ENCODE results near the gene ZNF622. TPM values are rescaled to one million over a fixed set of nuclear protein-coding genes. Genes with fewer than 3 reads are reported as not detected.

The ZNF622 gene
- total RNA-seq, 1 donor = 44.0 TPM

- no peak for TF ChIP-seq CTCF (IDR thresholded peaks at IDR 0.05; ENCODE audit: insufficient read depth, low read depth, low read length)
- H3K4me3 ChIP-seq (ENCODE audit: low read depth, low read length) = peak overlapping the region; percentile 95
- no peak for DNase-seq (ENCODE audit: low read depth)
These were observed 696 bp downstream of the ZNF622 start for GRCh38 chr5:16464664-16465543.

GRCh38 chr5:16464231-16464630 lies 1.4 kb downstream of the ZNF622 start:
- DNase-seq (ENCODE audit: low read depth) = no peak
- H3K4me3 ChIP-seq (ENCODE audit: low read depth, low read length) = peak overlapping the region; percentile 95
- no peak for TF ChIP-seq CTCF (IDR thresholded peaks at IDR 0.05; ENCODE audit: insufficient read depth, low read depth, low read length)

GRCh38 chr5:16461782-16462181 lies 3.8 kb downstream of the ZNF622 start:
- TF ChIP-seq CTCF (IDR thresholded peaks at IDR 0.05; ENCODE audit: insufficient read depth, low read depth, low read length) = no peak
- H3K4me3 ChIP-seq (ENCODE audit: low read depth, low read length) = no peak overlapping the region
- peak; percentile 95 for DNase-seq (ENCODE audit: low read depth)

GRCh38 chr5:16461026-16461425 lies 4.6 kb downstream of the ZNF622 start:
- TF ChIP-seq CTCF (IDR thresholded peaks at IDR 0.05; ENCODE audit: insufficient read depth, low read depth, low read length) = no peak
- peak; percentile 60 for DNase-seq (ENCODE audit: low read depth)
- peak overlapping the region; percentile 0 for H3K4me3 ChIP-seq (ENCODE audit: low read depth, low read length)

- H3K4me3 ChIP-seq (ENCODE audit: low read depth, low read length) = no peak overlapping the region
- DNase-seq (ENCODE audit: low read depth) = no peak
- TF ChIP-seq CTCF (IDR thresholded peaks at IDR 0.05; ENCODE audit: insufficient read depth, low read depth, low read length) = no peak
These were observed 6.1 kb downstream of the ZNF622 start for GRCh38 chr5:16459451-16459850.

GRCh38 chr5:16457853-16458252 lies 7.7 kb downstream of the ZNF622 start:
- TF ChIP-seq CTCF (IDR thresholded peaks at IDR 0.05; ENCODE audit: insufficient read depth, low read depth, low read length) = no peak
- no peak for DNase-seq (ENCODE audit: low read depth)
- no peak overlapping the region for H3K4me3 ChIP-seq (ENCODE audit: low read depth, low read length)
